Dermis microvascular lymphatic vessel endothelial cell (primary cell): ENCODE data around the gene PROB1. TPM values are rescaled to one million over a fixed set of nuclear protein-coding genes. Genes with fewer than 3 reads are reported as not detected.
"Not testable (repeated sequence)": the region's sequence is repeated elsewhere in the genome, so short reads cannot be mapped to it uniquely, and the experiment has no call there.

Source experiments
- DNase-seq, 2 donors: peaks; one replicate each; pipeline versions ENCODE4 v3.0.0 to v3.0.0-alpha.2; 2010; ENCODE audit warnings: low read depth in 2 of 2
- total RNA-seq: library from RNA; depleted of rRNA; stranded (reverse); fragments of >200 nt; gene quantifications from 2 replicates; pipeline ENCODE4 v1.2.1, GENCODE V29; 2014

PROB1 gene
- total RNA-seq, 1 donor from 2014 or later = 3.1 TPM

- DNase-seq = no peak
Measured at GRCh38 chr5:139379626-139380449, 15.1 kb downstream of the PROB1 start.

GRCh38 chr5:139378941-139379361, 16.0 kb downstream of the PROB1 start:
- DNase-seq = no peak

- DNase-seq = no peak
Measured at GRCh38 chr5:139378101-139378825, 16.6 kb downstream of the PROB1 start.

- no peak for DNase-seq
Measured at GRCh38 chr5:139377226-139377625, 17.7 kb downstream of the PROB1 start.

- DNase-seq = no peak
Measured at GRCh38 chr5:139376364-139376763, 18.5 kb downstream of the PROB1 start.

GRCh38 chr5:139374909-139375308, 20.0 kb downstream of the PROB1 start:
- DNase-seq = no peak

- DNase-seq = no peak
Measured at GRCh38 chr5:139371482-139372435, 23.1 kb downstream of the PROB1 start.

- no peak for DNase-seq
Measured at GRCh38 chr5:139369181-139369580, 25.7 kb downstream of the PROB1 start.

- DNase-seq = no peak
Measured at GRCh38 chr5:139368613-139369012, 26.3 kb downstream of the PROB1 start.

- no peak for DNase-seq
Measured at GRCh38 chr5:139364466-139364865, 30.4 kb downstream of the PROB1 start.

- no peak for DNase-seq
Measured at GRCh38 chr5:139363937-139364336, 31.0 kb downstream of the PROB1 start.

GRCh38 chr5:139361835-139362429, 33.0 kb downstream of the PROB1 start:
- no peak for DNase-seq

GRCh38 chr5:139360384-139360783, 34.5 kb downstream of the PROB1 start:
- DNase-seq = no peak

- DNase-seq = no peak
Measured at GRCh38 chr5:139358064-139358463, 36.8 kb downstream of the PROB1 start.

GRCh38 chr5:139355900-139356299, 39.0 kb downstream of the PROB1 start:
- not testable (repeated sequence) for DNase-seq

GRCh38 chr5:139354186-139354585, 40.7 kb downstream of the PROB1 start:
- no peak for DNase-seq

GRCh38 chr5:139347863-139348262, 47.0 kb downstream of the PROB1 start:
- DNase-seq = not testable (repeated sequence)

- DNase-seq = not testable (repeated sequence)
Measured at GRCh38 chr5:139345442-139345841, 49.5 kb downstream of the PROB1 start.

GRCh38 chr5:139344177-139344576, 50.7 kb downstream of the PROB1 start:
- no peak for DNase-seq

- no peak for DNase-seq
Measured at GRCh38 chr5:139343476-139343875, 51.4 kb downstream of the PROB1 start.

GRCh38 chr5:139342423-139342723, 52.5 kb downstream of the PROB1 start:
- no peak for DNase-seq
